Mucosa of stomach (tissue), 1 donor: ENCODE data around the gene ACVR1B.

Source experiments
- H3K27me3 ChIP-seq: one replicate; pipeline ENCODE4 v1.7.0; 2013; ENCODE audit warnings: mild to moderate bottlenecking, low read length; ENCODE audit not compliant: control insufficient read depth, insufficient read depth
- H3K36me3 ChIP-seq: one replicate; pipeline ENCODE4 v1.7.0; 2013; ENCODE audit warnings: low read length; ENCODE audit not compliant: control insufficient read depth, insufficient read depth
- H3K4me1 ChIP-seq: one replicate; pipeline ENCODE4 v1.7.0; 2013; ENCODE audit warnings: mild to moderate bottlenecking, low read length; ENCODE audit not compliant: control insufficient read depth, insufficient read depth
- H3K4me3 ChIP-seq: one replicate; pipeline ENCODE4 v1.7.0; 2013; ENCODE audit warnings: low read length
- H3K9ac ChIP-seq: one replicate; pipeline ENCODE4 v1.7.0; 2013; ENCODE audit warnings: mild to moderate bottlenecking, low read length, moderate library complexity
- H3K9me3 ChIP-seq: one replicate; pipeline ENCODE4 v1.7.0; 2013; ENCODE audit warnings: mild to moderate bottlenecking, low read length, moderate library complexity; ENCODE audit not compliant: control insufficient read depth
- donor health status: Pancreatic carcinoma.

ACVR1B gene

DNA sequence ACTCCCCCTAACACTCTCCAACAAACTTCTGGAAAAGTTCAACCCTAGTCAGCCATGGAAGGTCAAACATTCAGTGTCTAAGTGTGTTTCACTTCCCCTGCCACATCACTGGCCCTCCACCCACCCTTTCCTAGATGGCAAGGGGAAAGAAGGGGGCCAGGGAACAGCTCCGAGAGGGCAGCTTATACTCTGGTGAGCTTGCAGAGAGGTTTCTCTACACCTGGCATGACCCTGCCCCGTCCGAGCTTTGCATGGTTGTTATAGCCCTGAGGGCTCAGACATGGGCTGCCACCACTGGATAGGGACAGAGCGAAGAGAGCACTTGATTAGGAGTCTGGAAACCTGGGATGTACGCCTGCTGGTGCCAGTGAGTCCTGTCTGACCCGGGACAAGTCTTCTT is 40.2 kb upstream of the ACVR1B start:
- Histone ChIP-seq H3K27me3 (peaks cover 26% of the 10 kb centered on the region), H3K4me3 (no peak overlapping the region), H3K9me3 (no peaks in the 10 kb centered on the region), H3K36me3 (no peaks in the 10 kb centered on the region), H3K4me1 (peaks cover 48% of the 10 kb centered on the region), H3K9ac (no peak overlapping the region)

DNA sequence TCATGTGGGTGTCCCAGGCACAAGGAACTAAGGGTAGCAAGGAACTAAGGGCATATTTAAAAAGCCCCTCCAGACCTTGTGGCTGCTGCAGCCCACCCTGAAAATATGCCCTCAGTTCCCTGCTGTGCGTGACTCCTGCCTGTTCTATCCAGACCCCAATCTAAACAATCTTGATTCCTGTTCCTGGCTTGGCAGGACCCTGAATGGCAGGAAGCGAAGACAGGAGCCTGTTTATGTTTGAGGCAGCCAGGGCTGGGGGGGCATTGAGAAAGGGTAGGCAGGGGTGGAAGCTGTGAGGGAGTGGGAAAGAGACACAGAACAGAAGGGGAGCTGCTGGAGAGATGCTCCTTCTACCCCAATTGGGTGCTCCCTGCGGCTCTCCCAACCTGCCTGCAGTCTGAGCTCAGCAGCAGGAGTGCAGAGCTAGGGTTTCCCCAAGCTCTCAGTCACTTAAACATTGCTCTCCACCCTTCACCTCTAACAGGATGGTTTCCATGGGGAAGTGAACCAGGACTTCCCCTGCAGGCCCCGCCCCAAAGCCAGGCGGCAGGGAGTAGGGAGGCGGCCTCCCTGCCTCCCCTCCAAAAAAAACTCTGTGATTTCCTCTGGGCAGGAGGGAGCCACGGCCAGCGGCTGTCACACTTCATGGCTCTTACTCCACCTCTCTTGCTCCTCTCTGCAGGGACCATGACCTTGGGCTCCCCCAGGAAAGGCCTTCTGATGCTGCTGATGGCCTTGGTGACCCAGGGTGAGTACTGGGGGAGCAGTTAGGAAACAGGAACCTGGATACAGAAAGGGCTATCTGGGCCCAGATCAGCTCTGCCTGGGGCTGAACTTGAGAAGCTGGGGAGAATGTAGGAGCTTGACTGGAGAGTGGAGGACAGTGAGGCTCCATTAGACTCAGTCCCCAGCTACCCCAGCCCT is 39.4 kb upstream of the ACVR1B start:
- Histone ChIP-seq H3K27me3 (peaks cover 19% of the 10 kb centered on the region), H3K36me3 (no peaks in the 10 kb centered on the region), H3K9me3 (no peaks in the 10 kb centered on the region), H3K4me3 (no peak overlapping the region), H3K4me1 (peaks cover 46% of the 10 kb centered on the region), H3K9ac (peak overlapping the region; percentile 17)

GRCh38 chr12:51913071-51914033 is 38.1 kb upstream of the ACVR1B start:
- Histone ChIP-seq H3K9ac (no peak overlapping the region), H3K4me3 (no peak overlapping the region), H3K9me3 (no peaks in the 10 kb centered on the region), H3K27me3 (peaks cover 6% of the 10 kb centered on the region), H3K4me1 (peaks cover 55% of the 10 kb centered on the region), H3K36me3 (no peaks in the 10 kb centered on the region)

DNA sequence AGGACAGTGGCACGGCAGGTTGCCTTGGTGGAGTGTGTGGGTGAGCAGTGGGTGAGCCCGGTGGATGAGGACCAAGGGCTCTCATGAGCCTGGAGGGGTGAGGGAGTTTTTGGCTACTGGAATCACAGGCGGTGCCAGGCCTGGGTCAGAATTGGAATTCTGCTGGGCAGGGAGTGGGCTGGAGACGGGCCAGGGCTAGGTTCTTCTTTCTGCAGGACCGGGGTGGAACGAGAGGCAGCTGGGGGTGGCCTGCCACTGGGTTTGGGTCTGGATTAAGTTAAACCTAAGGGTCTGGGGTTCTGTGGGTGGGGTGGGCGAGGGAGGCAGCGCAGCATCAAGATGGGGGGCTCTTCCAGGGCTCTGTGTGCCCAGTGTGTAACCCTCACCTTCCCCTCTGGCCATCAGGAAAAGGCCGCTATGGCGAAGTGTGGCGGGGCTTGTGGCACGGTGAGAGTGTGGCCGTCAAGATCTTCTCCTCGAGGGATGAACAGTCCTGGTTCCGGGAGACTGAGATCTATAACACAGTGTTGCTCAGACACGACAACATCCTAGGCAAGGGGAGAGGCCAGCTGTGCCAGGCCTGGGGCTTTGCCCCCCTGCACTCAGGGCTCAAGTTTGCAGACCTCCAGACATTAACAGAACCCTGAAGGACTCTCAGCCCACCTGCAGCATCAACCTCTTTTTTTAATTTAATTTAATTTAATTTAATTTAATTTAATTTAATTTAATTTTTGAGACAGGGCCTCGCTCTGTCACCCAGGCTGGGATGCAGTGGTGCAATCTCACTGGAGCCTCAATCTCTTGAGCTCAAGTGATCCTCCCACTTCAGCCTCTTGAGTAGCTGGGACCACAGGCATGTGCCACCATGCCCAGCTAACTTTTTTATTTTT is 37.2 kb upstream of the ACVR1B start:
- Histone ChIP-seq H3K9me3 (no peaks in the 10 kb centered on the region), H3K9ac (no peak overlapping the region), H3K36me3 (no peaks in the 10 kb centered on the region), H3K27me3 (peaks cover 5% of the 10 kb centered on the region), H3K4me3 (no peak overlapping the region), H3K4me1 (peaks cover 62% of the 10 kb centered on the region)

DNA sequence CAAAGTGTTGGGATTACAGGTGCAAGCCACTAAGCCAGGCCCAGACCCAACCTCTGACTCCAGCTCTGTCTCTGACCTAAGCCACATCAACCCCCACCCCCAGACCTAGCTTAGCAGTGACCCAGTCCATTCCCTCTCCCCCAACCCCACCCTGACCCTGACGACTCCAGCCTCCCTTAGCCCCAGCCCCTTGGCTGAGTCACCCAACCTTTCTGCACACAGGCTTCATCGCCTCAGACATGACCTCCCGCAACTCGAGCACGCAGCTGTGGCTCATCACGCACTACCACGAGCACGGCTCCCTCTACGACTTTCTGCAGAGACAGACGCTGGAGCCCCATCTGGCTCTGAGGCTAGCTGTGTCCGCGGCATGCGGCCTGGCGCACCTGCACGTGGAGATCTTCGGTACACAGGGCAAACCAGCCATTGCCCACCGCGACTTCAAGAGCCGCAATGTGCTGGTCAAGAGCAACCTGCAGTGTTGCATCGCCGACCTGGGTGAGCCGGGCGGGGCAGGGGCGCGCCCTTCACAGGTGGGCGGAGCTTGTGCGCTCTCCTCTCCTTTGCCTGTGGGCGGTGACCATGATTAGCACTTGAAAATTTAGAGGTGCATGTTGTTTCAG is 36.4 kb upstream of the ACVR1B start:
- H3K4me1 ChIP-seq = peaks cover 66% of the 10 kb centered on the region

DNA sequence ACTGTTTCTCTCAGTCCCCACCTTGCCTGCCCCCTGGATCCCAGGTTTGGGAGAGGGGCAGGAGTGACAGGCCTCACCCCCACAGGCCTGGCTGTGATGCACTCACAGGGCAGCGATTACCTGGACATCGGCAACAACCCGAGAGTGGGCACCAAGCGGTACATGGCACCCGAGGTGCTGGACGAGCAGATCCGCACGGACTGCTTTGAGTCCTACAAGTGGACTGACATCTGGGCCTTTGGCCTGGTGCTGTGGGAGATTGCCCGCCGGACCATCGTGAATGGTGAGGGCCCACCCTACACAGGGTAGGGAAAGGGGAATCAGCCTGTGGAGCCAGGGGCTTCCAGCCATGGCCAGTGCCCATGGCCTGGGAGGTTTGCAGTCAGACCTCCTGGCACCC is 35.5 kb upstream of the ACVR1B start:
- Histone ChIP-seq H3K9me3 (no peaks in the 10 kb centered on the region), H3K27me3 (peaks cover 5% of the 10 kb centered on the region), H3K4me1 (peaks cover 60% of the 10 kb centered on the region), H3K9ac (no peak overlapping the region), H3K36me3 (no peaks in the 10 kb centered on the region), H3K4me3 (no peak overlapping the region)

More for the DNA sequence above, 36.4 kb upstream of the ACVR1B start:
- no peak overlapping the region for H3K4me3 ChIP-seq
- H3K27me3 ChIP-seq = peaks cover 5% of the 10 kb centered on the region
- no peaks in the 10 kb centered on the region for H3K9me3 ChIP-seq
- no peaks in the 10 kb centered on the region for H3K36me3 ChIP-seq
- H3K9ac ChIP-seq = no peak overlapping the region

DNA sequence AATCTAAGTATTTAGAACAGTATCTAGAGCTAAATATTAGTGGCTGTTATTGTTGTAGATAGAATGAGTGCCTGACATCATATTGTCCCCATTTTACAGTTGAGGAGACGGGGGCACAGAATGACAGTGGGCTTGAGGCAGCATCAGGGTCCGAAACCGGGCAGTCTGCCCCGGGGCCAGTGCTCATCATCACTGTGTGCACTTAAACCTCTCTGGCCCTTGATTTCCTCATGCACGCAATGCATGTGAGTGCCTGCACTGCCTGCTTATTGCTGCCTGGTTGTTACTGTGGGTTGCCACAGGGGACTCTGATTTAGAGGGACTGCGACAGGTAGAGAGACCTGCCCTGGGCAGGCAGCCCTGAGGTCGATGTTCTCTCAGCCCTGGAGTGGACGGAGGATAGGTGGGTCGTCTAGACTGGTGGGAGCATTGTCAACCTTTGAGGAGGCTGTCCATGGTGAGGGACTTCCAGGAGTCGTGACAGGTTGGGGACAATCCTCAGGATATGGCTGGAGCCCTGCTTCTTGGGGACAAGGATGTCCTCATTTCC is 34.4 kb upstream of the ACVR1B start:
- peaks cover 5% of the 10 kb centered on the region for H3K27me3 ChIP-seq
- H3K9ac ChIP-seq = peak overlapping the region; percentile 39
- H3K4me1 ChIP-seq = peaks cover 56% of the 10 kb centered on the region
- no peaks in the 10 kb centered on the region for H3K36me3 ChIP-seq
- H3K4me3 ChIP-seq = peak overlapping the region; percentile 2
- H3K9me3 ChIP-seq = no peaks in the 10 kb centered on the region

DNA sequence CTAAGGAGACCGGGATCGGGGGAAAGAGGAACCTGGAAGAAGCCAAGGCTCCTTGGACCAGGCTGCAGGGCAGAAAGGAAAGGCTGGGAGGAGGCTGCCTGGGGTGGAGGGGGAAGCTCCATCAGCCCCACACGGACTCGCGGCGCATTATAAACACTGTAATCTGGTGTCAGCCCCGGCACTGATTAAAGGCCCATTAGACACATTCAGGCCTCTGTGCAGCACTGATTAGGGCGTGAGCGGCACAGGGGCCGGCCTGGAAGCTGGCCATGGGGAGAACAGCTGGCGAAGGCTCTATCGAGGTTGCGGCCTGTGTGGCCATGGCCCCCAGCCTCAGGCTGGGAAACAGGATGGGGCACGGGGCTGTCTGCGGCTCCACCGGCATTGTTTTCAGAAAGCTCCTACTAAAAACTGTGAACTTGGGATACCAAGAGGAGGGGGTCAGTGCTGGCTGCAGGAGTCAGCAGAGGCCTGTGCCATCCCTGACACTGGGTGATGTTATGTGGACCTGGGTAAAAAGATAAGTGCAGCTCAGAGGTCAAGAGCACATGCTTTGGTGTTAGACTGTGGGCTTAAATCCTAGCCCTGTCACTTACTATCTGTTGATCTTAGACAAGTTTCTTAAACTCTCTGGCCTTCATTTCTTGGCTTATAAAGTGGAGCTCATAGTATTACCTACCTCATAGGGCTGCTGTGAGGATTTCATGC is 33.6 kb upstream of the ACVR1B start:
- no peaks in the 10 kb centered on the region for H3K36me3 ChIP-seq
- peak overlapping the region; percentile 39 for H3K9ac ChIP-seq
- H3K27me3 ChIP-seq = no peaks in the 10 kb centered on the region
- H3K4me3 ChIP-seq = peak overlapping the region; percentile 2
- H3K4me1 ChIP-seq = peaks cover 56% of the 10 kb centered on the region
- no peaks in the 10 kb centered on the region for H3K9me3 ChIP-seq

- peaks cover 57% of the 10 kb centered on the region for H3K4me1 ChIP-seq
- no peaks in the 10 kb centered on the region for H3K27me3 ChIP-seq
- H3K9me3 ChIP-seq = no peaks in the 10 kb centered on the region
- no peaks in the 10 kb centered on the region for H3K36me3 ChIP-seq
- H3K9ac ChIP-seq = no peak overlapping the region
- H3K4me3 ChIP-seq = no peak overlapping the region
Observed at GRCh38 chr12:51920046-51920445, 31.5 kb upstream of the ACVR1B start.

DNA sequence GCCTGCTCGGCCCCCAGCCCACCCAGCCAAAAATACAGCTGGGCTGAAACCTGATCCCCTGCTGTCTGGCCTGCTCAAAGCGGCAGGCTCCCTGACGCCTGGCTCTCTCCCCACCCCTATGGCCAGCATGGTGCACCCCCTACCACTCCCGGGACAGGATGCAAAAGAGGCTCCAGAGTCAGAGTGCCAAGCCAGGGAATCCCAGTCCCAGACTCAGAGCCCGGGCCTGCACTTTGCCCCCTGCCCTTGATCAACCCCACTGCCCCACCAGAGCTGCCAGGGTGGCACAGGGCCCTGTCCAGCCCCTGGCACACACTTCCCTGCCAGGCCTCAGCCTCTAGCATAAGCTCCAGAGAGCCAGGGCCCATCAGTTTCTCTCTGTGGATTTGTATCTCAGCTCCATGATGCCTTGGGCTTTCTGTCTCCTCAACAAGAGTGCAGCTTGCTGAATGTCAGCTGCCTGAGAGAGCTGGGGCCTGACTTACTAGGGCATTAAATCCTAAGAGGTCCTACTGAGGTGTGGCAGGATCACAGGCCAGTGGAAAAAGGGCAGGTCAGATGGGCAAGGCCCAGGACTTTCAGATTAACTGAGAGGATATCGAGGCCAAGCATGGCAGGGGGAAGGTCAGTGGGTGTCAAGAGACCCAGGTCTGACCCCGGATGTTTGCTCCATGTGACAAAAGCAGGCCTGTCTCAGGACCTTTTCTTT is 30.3 kb upstream of the ACVR1B start:
- no peak overlapping the region for H3K9ac ChIP-seq
- no peaks in the 10 kb centered on the region for H3K9me3 ChIP-seq
- no peak overlapping the region for H3K4me3 ChIP-seq
- peaks cover 58% of the 10 kb centered on the region for H3K4me1 ChIP-seq
- no peaks in the 10 kb centered on the region for H3K36me3 ChIP-seq
- H3K27me3 ChIP-seq = no peaks in the 10 kb centered on the region
